Calu3 (cell line): Measurements from ENCODE around the gene EARS2. TPM values are rescaled to one million over a fixed set of nuclear protein-coding genes. Genes with fewer than 3 reads are reported as not detected.

Source experiments
- BruUV-seq: library from RNA; stranded (reverse); fragments of 400-500 nt; replicated peaks from 2 replicates; lab custom pipeline; 2021; lab: Mats Ljungman, UMichigan
- CTCF ChIA-PET: fragments of 300-600 bp; sonication (Branson Sonifier 250); formaldehyde crosslinking; loops from one replicate; lab custom pipeline; 2022; ENCODE audit warnings: antibody characterized with exemption; lab: Charles Lee
- DNase-seq: peaks from one replicate; pipeline ENCODE4 v3.0.0; 2022
- H3K27ac Mint-ChIP-seq: one replicate; pipeline ENCODE4 v1.8.0; 2022; ENCODE audit warnings: mixed read lengths; ENCODE audit not compliant: unreplicated experiment
- H3K27me3 Mint-ChIP-seq: one replicate; pipeline ENCODE4 v1.8.0; 2022; ENCODE audit warnings: mixed read lengths; ENCODE audit not compliant: unreplicated experiment
- H3K36me3 Mint-ChIP-seq: one replicate; pipeline ENCODE4 v1.8.0; 2022; ENCODE audit warnings: mild to moderate bottlenecking, moderate library complexity, mixed read lengths; ENCODE audit not compliant: insufficient read depth, unreplicated experiment
- H3K4me1 Mint-ChIP-seq: one replicate; pipeline ENCODE4 v1.8.0; 2022; ENCODE audit warnings: mild to moderate bottlenecking, low read depth, mixed read lengths; ENCODE audit not compliant: unreplicated experiment
- H3K4me3 Mint-ChIP-seq: one replicate; pipeline ENCODE4 v1.8.0; 2022; ENCODE audit warnings: mild to moderate bottlenecking, low read depth, moderate library complexity, mixed read lengths; ENCODE audit not compliant: unreplicated experiment
- H3K9me3 Mint-ChIP-seq: one replicate; pipeline ENCODE4 v1.8.0; 2022; ENCODE audit warnings: low read depth, mixed read lengths; ENCODE audit not compliant: unreplicated experiment
- intact Hi-C: fragments of 100-400 bp; cut with micrococcal nuclease; formaldehyde crosslinking; loops from one replicate; pipeline ENCODE4 v1.10.0; 2022; ENCODE audit not compliant: unreplicated experiment
- total RNA-seq: library from RNA; stranded (reverse); gene quantifications from 2 replicates; pipeline ENCODE4 v1.2.3, GENCODE V29; 2022
- TF ChIP-seq, protein P1 (sequence below): fragments of 200-600 bp; IDR thresholded peaks from one replicate; pipeline ENCODE4 v1.8.0; 2022; ENCODE audit warnings: antibody characterized with exemption; ENCODE audit not compliant: unreplicated experiment

Gene EARS2
- total RNA-seq, 1 experiment from 2014 or later, result 45.9 TPM

DNA sequence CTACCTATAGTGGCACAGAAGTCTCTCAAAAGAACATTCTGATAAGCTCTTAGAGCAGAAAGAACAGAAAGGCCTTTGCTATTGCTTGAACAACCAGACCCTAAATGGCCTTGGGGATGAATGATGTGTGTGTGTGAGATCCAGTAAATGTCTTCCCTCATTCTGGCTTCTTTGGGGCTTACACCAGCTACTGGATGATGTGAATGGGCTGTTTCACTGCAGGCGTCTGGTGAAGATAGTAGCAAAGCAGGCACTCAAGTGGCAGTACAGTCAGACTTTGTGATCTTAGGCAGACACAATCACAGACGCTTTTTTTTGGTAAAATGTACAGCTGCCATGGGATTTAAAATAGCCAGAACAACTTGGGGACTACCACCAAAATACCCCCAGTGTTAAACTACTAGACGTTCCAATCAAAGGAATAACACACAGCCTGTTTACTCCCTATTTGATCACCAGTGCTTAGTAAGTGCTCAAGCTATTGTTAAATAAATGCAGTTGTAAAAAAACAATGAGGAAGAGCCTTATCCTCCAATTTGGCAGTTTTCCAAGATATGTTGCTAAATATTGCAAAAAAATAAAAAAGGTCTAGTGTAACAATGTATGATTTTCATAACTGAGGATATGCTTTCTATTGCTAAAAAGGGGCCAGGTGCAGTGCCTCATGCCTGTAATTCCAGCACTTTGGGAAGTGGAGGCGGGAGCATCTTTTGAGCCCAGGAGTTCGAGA lies 21.1 kb upstream of the EARS2 start:
- intact Hi-C loops, result no loop called here
- Mint-ChIP-seq H3K27ac (no peak overlapping the region), H3K36me3 (peaks cover 61% of the 10 kb centered on the region), H3K4me1 (no peaks in the 10 kb centered on the region), H3K9me3 (no peaks in the 10 kb centered on the region), H3K27me3 (no peaks in the 10 kb centered on the region), H3K4me3 (no peak overlapping the region)
- TF ChIP-seq, protein P1, sequence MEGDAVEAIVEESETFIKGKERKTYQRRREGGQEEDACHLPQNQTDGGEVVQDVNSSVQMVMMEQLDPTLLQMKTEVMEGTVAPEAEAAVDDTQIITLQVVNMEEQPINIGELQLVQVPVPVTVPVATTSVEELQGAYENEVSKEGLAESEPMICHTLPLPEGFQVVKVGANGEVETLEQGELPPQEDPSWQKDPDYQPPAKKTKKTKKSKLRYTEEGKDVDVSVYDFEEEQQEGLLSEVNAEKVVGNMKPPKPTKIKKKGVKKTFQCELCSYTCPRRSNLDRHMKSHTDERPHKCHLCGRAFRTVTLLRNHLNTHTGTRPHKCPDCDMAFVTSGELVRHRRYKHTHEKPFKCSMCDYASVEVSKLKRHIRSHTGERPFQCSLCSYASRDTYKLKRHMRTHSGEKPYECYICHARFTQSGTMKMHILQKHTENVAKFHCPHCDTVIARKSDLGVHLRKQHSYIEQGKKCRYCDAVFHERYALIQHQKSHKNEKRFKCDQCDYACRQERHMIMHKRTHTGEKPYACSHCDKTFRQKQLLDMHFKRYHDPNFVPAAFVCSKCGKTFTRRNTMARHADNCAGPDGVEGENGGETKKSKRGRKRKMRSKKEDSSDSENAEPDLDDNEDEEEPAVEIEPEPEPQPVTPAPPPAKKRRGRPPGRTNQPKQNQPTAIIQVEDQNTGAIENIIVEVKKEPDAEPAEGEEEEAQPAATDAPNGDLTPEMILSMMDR, result no peak
- DNase-seq, result no peak
- CTCF ChIA-PET, result no interaction called here
- no TSS peak for BruUV-seq

DNA sequence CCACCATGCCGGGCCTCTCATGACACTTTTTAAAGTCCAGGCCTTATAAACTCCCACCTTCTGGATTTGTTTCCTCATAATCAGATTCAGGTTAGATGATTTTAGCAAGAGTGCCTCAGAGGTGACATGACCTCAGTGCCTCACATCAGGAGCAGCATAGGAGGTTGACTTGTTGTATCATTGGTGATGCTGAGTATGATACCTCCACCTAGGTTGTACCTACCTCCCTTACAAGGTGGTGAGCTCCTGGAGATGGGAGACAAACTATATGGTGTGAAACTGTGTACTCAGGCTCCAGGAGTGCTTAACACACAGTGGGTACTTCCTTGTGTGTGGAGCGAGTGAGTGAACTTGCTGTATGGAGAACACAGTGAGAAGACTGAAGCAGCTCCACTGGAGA lies 20.3 kb upstream of the EARS2 start:
- no TSS peak for BruUV-seq
- no peak overlapping the region for H3K27ac Mint-ChIP-seq
- intact Hi-C loops, result no loop called here
- no peaks in the 10 kb centered on the region for H3K4me1 Mint-ChIP-seq
- TF ChIP-seq, protein P1, result no peak
- CTCF ChIA-PET, result no interaction called here
- H3K27me3 Mint-ChIP-seq, result no peaks in the 10 kb centered on the region
- peaks cover 60% of the 10 kb centered on the region for H3K36me3 Mint-ChIP-seq
- DNase-seq, result no peak
- H3K4me3 Mint-ChIP-seq, result no peak overlapping the region
- H3K9me3 Mint-ChIP-seq, result no peaks in the 10 kb centered on the region

DNA sequence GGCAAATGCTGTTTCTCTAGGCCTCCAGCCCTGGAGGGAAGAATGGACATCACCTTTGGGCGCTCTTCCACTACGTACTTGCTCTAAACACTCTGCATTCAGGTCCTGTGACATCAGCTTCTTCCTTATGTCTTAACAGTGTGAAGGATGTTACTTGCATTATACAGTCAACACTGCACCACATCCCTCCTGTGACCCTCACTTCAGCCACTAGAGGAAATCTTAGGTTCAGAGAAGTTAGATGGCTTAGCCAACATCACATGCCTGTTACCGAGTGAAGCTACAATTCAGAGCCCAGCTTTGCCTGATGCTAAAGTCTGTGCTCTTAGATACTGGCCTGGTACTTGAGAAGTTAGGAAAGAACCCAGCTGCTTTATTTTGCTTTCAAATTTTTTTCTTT lies 18.7 kb upstream of the EARS2 start:
- H3K4me1 Mint-ChIP-seq, result no peaks in the 10 kb centered on the region
- peaks cover 62% of the 10 kb centered on the region for H3K36me3 Mint-ChIP-seq
- H3K9me3 Mint-ChIP-seq, result no peaks in the 10 kb centered on the region
- no peak for DNase-seq
- BruUV-seq, result no TSS peak
- H3K4me3 Mint-ChIP-seq, result no peak overlapping the region
- H3K27ac Mint-ChIP-seq, result no peak overlapping the region
- H3K27me3 Mint-ChIP-seq, result no peaks in the 10 kb centered on the region
- CTCF ChIA-PET, result no interaction called here
- TF ChIP-seq, protein P1, result no peak
- intact Hi-C loops, result no loop called here

DNA sequence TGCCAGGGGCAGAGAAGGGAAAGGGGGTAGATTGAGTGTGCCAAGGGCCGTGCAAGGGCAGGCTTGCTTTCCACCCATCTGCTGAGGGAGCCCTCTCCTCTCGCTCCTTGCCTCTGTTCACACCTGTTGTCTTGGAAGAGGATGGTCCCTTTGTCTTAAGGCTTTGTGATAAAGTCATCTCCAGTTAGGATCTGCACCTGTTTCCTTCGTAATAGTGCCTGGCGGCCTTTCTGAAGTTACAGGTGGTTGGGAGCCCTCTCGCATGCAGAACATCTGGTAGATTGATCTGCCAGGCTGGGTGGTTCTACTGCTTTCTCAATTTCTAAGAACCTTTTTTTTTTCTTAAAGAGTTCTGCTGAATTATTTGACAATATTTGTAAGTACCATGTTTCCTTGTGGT lies 16.7 kb upstream of the EARS2 start:
- no peaks in the 10 kb centered on the region for H3K4me1 Mint-ChIP-seq
- DNase-seq, result no peak
- CTCF ChIA-PET, result no interaction called here
- TF ChIP-seq, protein P1, result no peak
- H3K9me3 Mint-ChIP-seq, result no peaks in the 10 kb centered on the region
- H3K27me3 Mint-ChIP-seq, result no peaks in the 10 kb centered on the region
- H3K4me3 Mint-ChIP-seq, result no peak overlapping the region
- no peak overlapping the region for H3K27ac Mint-ChIP-seq
- no TSS peak for BruUV-seq
- peaks cover 63% of the 10 kb centered on the region for H3K36me3 Mint-ChIP-seq
- intact Hi-C loops, result no loop called here
